NCI-H2107 (cell line): ENCODE results near the gene PLEKHO2.

Experiments
- DNase-seq: peaks from one replicate; lab custom pipeline; 2025; lab: John Stamatoyannopoulos, UW

The PLEKHO2 gene

DNA sequence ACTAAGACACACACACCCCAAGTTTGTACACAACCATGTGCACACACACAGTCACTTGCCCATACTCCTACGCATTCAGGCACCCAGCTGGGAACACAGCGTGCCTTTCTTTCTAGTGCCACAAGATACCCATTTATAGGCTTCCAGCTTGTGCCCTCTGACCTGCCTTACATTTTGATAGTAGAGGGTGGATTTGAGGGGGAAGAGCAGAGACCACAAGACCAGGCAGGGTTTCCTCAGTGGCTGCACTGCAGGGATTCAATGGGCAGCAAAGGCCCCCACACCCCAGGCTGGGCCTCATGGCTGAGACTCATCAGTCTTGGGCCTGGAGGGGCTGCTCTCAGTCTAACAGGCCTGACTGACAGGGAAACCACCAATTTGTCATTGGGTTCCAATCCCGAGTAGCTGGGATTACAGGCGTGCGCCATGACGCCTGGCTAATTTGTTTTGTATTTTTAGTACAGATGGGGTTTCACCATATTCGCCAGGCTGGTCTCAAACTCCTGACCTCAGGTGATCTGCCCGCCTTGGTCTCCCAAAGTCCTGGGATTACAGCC lies 51.2 kb downstream of the PLEKHO2 start:
- no peak for DNase-seq

DNA sequence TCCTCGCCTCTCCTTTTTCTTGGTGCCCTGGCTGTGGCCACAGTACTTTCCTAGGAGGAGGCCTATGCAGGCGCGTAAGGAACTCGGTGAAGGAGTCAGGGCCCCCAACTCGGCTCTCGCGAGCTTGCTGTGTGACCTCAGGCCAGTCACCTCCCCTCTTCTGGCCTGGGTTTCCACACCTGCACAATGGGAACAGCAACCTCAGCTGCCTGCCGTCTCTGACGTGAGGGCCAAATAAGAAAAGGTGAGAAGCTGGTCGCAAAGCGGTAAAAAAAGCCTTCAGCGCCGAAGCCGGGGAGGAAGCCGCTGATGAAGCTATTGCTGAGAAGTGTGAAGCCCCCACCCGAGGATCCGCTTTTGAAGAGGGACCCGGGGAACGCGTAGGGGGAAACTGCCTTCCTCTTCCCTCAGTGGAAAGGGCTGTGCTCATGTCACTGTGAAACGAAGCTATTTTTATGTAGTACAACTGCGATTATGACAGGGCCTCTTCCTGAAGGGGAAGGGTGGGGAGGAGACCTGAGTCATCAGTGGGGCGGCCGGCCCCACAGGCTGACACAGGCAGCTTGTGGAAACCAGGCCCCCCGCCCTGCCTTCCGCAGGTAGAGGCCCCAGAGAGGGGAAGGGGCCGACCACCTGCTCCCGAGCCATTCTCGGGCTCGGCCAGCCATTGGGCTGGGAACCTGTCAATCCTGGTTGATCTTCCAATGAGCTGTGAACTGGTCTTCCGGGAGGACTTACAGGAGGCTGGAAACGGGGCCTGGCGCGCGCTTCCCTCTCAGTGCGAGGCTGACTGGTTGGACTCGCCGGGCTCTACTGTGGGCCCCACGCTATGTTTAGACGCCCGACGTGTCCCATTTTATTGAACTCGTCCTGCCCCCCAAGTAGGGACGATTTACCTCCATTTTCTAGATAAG lies 52.0 kb downstream of the PLEKHO2 start:
- DNase-seq, result no peak

DNA sequence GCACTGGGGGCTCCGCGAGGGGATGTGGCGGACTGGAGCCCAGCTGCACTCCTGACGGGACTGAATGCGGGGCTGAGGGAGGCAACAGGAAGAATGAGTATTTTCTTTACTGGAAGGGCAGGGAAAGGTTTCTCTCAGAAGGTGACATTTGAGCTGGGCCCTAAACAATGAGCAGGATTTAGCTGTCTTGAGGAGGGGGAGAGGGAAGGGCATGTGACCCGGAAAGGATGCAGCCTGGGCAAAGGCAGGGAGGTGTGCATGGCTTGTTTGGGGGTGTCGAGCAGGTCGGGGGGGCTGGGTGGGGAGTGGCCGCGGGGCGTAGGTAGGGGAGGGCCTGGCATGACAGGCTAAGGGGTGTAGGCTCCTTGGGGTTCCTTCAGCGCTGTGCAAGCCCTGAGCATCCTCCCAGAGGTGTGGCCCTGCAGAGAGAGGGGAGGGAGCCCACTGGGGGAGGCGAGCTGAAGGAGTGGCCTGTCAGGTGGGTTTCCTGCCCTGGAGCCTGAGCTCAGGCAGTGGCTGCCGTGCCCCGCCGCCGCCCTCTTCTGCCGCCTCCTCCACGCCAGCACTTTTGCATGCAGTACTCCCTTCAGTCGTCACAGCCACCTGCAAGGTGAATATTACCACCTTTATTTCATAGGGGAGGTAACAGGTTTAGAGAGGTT lies 52.8 kb downstream of the PLEKHO2 start:
- no peak for DNase-seq

DNA sequence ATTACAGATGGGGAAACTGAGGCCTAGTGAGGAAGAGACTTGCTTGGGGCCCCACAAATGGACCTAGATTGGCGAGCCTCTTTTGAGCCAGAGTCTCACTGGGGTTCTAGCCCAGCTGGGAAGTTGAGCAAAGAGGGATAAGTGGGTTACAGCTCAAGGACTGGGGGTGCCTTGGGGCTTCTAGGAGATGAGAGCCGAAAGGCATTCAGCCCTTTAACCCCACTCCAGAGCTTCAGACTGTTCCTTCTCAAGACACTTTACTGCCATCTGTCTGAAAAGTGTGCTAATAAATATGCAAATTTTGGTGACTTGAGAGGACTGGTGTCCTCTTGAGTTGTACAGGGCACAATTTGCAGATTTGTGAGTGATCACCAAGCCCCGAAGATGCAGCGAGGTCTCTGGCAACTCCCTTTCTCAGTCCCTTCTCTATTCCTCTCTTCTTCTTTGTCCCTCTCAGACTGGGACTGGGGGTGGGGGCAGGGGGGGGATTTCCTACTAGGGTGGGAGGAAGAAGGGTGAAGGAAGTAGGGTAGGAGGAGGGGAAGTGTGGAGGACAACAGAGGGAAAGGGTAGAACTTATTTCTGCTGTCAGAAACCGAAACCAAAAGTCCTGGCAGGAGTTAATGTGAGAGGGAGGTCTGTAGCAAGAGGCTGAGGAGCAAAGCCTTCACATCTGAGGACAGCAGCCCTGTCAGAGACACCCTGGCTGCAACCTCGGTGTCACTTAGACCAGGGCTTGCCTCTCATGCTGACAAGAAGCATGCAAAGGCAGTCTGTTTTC lies 53.8 kb downstream of the PLEKHO2 start:
- no peak for DNase-seq

DNA sequence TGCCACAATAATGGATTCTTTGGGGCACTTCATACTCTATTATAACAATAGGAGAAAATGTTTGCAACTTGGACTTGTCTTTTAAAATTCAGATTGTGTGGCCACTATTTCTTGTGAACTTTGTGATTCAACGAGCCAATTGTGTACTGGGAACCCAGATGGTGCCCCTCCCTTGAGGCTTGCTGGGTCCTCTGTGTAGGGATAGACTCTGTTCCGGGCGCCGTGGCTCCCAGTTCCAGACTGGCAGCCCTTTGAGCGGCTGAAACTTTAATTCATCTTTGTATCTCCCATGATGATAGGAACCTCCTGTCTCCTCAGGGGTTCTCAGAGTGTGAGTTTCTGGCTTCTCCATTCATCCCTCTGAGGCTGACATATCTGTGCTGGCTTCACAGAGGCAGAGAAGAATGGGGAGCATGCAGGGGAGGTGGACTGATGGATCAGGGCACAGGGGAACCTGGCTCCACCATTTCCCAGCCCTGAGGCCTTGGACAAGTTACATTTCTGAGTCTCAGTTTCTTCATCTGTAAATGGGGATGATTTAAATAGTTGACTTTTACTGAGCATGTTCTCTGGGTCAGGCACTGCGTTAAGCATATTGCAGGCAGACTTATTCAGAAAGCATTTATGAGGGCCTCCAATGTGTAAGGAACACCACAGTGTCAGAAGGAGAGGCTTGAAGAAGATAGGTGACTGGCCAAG lies 54.8 kb downstream of the PLEKHO2 start:
- DNase-seq, result no peak

DNA sequence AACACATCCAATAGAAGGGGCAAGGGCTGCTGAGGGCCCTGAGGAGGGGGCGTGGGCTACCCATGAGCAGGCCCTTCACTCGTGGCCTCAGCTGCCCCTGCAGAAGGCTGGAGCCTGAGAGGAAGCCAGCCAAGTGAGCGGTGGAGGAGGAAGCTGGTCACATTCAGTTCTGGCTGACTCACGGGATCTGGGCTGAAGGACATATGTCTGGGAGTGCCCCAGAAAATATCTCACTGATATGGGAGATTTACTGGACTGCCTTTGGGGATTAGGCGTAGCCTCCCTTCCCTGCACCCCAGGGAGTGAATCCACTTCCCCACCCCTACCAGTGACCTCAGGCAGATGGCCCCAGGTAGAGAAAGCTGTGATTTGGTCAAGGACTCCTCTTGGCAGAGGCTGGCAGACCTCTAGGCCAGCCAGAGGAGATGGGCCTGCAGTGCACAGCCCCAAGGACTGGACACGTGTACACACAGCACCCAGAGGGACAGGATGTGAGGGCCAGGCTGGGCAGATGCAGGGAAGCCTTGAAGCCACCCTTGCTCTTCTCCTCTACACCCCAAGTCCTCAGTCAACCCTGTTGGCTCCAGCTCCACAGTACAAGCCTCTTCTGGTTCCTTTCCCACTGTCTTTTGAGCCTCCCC lies 55.8 kb downstream of the PLEKHO2 start:
- no peak for DNase-seq

DNA sequence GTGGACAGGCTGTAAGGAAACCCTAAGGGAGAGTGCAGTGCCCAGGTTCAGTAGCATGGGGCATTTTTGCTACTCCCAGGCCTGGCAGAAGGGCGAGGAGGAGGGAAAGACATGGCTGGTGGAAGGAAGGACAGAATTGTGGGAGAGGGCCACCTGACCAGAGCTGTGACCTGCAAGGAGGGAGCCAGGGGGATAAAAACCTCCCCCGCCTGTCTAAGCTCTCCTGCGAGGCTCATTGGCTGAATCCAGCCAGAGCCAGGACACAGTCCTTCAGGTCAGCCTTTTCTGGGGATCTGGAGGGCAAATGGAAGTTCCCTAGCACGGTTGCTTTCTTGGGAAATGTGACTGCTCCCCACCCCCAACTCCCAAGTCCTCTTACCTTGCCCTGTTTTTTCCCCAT lies 56.7 kb downstream of the PLEKHO2 start:
- DNase-seq, result no peak

DNA sequence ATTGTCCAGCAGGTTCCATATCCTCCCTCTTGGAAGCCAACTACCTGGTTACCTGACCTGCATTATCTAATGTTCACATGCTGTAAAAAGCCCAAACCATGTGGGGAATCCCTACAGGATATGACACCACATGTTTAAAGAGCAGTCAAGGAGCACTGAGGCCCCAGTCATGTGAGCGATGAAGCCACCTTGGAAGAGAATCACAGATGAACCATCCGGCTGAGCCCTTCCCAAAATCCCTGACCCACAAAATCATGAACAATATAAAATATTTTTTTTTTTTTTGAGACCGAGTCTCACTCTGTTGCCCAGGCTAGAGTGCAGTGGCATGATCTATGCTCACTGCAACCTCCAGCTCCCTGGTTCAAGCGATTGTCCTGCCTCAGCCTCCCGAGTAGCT lies 59.4 kb downstream of the PLEKHO2 start:
- DNase-seq, result no peak

DNA sequence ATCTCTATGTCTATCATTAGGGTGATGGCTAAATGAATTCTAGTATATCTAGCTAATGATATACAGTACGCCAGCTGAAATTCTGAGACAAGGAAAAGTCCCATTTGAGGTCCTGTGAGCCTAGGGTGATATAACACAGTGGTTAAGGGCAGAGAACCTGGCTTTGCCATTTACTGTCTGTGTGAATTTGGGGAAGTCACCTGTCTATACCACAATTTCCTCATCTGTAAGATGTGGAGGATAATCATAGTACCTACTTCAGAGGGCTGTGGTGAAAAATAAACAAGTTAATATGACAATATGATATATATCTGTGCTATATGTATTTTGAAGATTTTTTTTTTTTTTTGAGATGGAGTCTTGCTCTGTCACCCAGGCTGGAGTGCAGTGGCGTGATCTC lies 60.2 kb downstream of the PLEKHO2 start:
- no peak for DNase-seq

DNA sequence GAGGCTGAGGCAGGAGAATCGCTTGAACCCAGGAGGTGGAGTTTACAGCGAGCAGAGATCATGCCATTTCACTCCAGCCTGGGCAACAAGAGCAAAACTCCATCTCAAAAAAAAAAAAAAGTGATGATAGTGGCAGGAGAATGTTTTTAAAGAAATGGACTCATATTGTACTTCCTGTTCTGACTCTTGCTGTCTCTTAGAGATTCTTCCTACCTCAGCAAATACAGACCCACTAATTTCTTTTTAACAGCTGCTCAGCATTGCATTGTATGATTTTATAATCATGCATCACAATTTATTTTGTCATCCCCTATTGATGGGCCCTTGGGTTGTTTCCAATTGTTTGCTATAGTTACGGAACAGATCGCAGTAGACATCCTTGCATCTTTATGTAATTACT lies 61.1 kb downstream of the PLEKHO2 start:
- no peak for DNase-seq

DNA sequence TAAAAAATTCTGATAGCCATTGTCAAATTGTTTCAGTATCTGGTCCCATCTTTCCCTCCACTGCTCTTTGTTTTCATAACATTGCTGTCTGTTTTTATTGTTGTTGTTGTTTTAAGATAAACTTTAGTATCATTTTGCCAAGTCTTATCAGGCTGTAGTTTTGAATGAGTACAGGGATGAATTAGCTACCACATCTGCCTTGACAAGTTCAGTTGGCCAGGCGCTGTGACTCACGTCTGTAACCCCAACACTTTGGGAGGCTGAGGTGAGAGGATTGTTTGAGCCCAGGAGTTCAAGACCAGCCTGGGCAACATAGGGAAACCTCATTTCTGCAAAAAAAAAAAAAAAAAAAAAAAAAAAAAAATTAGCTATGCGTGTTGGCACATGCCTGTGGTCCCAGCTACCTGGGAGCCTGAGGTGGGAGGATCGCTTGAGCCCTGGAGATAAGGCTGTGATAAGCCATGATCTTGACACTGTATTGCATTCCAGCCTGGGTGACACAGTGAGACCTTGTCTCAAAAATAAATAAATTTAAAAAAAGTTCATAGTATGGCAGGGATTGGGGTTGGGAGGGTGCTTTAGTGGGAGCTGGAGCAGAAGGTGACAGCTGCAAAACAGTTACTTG lies 61.7 kb downstream of the PLEKHO2 start:
- no peak for DNase-seq

DNA sequence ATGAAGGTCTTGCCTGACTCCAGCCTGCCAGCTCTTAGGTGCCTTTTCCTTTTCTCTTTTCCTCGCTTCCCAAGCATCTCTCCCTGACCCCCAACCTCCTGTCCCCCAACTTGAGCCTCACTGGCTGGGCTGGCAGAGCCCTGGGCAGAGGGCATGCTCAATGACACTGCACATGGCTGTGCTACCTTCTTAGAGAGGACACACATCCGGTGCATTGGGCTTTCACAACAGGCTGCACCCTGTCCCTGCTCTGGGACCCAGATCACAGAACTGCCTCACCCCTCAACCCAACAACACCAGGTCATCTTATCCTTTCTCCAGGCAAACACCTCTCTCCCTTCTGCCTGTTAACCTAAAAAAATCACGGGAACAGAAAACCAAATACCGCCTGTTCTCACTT lies 62.5 kb downstream of the PLEKHO2 start:
- no peak for DNase-seq

DNA sequence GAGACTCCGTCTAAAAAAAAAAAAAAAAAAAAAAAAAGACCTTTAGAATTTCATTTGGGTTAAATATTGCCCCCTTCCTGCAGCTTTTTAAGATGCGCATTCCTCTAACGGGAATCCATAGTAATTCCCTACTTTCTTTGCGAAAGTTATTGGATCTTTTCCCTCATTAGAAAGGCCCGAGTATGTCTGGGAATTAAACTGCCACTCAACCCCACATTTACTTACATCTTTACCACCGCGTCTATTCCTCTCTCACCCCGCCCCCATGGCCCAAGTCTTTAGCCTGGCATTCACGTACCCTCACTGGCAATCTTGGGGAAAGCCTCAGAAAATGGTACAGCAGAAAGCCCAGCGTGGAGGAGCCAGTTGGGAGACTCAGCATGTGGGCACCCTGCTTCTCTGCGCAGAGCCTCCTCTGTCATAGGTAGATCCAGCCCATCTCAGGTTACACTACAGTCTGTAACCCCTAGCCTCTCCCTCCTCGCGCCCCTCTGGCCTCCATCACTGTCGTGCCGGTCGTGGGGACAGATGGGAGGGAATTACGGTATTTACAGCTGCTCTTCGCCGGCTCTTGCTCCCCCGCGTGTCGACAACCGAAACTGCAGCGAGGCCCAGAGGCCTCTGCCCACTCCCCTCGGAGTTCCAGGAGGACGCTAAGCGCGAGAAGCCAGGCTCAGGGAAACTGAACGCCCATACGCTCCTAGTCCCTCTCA lies 63.6 kb downstream of the PLEKHO2 start:
- no peak for DNase-seq

DNA sequence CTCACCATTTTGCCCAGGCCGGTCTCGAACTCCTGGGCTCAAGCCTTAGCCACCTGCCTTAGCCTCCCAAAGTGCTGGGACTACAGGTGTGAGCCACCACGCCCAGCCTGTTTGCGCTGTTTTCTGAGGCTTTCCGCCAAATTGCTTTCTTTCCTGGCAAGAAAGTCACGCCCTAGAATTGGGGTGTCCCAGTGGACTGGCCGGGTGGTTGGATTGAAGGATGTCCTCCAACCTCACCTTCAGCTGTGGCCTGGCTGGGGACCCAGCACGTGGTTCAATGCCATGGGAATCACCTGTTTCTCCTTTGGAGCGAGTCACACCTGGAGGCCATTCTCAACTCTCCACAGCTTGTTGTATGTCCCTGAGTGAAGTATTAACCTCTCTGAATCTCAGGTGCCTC lies 64.2 kb downstream of the PLEKHO2 start:
- DNase-seq, result no peak

DNA sequence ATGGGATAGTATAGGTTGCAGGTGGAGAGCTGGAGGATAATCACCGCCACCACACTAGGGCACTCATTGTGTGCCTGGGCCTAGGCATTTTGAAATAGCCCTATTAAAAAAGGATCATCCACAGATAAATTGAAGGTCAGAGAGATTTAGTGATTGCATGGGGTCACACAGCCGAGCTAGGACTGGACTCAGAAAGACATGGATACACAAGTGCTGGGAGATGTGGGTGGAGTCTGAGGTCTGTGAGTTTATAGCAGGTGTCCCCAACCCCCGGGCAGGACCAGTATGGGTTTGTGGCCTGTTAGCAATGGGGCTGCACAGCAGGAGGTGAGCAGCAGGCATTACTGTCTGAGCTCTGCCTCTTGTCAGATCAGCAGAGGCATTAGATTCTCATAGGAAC lies 64.7 kb downstream of the PLEKHO2 start:
- DNase-seq, result no peak

DNA sequence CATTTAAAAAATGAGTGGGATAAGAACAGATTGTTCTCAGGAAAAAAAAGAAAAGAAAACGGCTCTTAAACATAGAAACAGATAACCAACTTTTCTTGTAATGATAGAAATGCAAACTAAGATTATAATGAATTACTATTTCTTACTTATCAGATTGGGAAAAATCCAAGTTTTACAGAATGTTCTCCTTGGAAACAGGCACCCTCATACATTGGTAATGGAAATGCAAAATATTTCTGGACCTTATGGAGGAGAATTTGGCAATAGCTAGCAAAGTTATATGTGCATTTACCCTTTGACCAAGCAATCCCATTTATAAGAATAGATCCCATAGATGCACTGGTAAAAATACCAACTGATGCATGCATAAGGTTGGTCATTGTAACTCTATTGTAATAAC lies 66.3 kb downstream of the PLEKHO2 start:
- DNase-seq, result no peak

DNA sequence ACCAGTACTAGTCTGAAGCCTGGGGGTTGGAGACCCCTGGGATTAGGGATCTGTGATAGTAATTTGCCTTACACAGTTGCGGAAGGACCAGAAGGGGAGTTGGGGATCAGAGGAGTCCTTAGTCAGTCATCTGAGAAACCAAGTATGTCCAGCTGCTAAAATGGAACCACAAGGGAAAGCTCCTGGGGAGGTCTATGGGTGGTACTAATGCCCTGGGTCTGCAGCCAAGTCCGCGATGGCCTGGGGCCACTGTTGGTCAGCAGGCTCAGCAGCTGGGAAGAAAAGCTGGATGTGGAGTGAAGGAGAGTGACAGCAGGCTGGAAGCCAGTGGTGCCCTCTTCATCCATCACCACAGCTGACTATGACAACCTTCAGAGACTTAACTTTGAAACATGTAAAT lies 67.8 kb downstream of the PLEKHO2 start:
- DNase-seq, result no peak

DNA sequence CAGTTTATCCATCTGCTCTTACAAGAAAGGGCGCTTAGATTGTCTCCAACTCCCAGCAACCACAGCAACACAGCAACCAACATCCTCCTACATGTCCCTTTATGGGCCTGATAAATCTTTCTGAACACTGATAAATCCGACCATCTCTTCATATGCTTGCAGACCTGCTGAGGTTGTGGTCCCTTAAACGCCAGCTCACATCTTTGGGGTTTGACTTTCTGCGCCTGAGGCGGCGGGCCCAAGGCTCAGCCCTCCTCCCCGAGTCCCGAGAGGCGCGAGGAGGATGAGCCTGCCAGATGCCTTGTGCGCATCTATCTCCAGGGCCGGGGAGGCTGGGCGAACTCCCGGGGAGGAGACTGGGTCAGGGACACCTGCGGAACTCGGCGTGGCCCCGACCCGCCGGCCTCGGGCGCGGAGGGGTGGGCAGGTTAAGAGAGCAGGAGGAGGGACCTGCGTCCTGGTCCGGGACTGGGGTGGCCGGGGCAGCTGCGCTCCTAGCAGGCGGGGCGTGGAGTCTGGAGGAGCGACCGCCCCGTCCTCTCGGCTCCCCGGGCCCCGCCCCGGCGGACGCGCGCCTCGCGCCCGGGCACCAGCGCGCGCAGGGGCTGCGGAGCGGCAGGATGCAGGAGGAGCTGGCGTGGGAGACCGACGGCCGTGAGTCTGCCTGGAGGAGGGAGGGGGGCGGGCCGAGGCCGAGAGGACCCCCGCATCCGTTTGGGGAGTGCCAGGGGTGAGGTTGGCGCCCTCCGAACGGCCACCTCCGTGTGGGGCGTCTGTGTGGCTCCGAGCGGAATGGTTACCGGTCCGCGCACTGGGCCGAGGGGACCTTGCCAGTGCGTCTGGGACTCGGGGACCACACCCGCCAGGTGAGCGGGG lies 69.8 kb downstream of the PLEKHO2 start, which contains the start of gene ANKDD1A:
ANKDD1A (plus strand) TSS at position 592 of the 876 bp plus-strand sequence; CDS start at position 621, 29 bp downstream.
- no peak for DNase-seq
